ENCODE data around the gene ACTN4.
A peak's percentile ranks its signal among the peaks of the same experiment; 100 is the strongest.

Gene ACTN4

DNA sequence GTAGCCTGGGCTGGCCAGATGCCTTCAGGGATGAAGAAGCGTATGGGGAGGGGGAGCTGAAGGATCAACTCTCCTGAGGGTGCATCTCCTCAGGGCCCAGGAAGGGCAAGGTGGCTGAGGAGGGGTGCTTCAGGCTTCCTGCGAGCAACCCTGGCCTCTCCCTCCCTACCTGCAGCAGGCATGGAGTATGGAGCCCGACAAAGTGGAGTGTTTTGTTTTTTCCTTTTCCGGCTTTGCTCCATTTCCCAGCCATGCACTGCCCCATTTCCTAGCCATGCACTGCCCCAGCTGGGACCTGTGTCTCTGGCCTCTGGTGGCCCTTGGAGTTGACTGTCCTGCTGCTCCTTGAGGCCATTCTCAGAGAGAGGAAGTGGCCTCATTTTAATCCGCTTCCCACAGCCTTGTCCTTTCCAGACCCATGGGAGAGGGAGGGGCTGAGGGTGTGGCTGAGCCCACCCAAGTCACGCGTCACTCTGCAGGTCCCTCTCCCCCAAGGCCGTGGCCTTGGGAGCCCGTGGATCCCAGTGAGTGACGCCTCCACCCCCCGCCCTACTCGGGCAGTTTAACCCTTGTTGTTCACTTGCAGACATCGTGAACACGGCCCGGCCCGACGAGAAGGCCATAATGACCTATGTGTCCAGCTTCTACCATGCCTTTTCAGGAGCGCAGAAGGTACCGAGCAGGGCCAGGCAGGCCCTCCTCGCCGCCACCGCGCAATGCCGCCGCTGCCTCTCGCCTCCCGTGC is 62.4 kb downstream of the ACTN4 start:
- no peak for DNase-seq (ENCODE audit: low read depth)

DNA sequence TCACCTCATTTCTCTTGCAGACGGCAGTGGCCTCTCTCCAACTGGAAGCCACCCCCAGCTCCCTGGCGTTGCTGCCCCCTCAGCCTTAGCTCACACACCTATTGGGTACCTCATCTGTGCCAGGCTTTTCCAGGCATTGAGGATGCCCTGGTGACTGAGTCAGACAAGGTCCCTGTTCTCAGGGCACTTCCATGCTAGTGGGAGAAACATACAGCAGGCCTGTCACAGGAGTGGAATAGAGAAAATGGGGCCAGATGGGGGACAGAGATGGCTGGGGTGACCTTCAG is 62.9 kb downstream of the ACTN4 start:
- no peak for DNase-seq (ENCODE audit: low read depth)

DNA sequence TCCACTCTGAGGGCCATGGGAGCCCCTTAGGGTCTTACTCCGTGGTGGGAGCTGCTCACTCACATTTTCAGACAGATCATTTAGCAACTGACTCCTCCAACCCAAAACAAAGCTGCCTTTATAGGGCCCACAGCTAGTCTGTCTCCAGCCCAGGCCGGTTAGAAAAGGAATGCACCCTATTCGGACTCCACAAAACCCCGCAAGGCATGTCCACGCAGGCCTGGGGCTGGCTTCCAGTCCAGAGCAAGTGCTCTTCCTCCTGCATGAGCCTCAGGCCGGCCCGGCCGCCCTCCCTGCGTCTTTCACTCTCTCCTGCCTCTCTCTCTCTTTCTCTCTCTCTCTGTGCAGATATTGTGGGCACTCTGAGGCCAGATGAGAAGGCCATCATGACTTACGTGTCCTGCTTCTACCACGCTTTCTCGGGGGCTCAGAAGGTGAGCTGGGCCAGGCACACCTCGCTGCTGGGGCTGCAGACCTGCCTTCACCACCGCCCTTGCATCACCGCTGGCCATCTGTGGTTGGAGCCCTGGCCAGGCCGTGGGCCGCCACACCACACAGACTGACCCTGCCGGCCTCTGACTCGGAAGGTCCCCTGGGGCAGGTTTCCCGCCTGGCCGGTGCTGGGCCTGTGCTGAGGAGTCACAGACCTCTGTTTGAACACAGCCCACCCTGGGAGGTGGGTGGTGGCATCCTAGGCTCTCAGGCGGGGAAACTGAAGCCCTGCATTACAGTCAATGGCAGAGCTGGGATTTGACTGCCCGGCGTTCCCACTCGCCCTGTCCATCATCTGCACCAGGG is 63.7 kb downstream of the ACTN4 start:
- peak; percentile 53 for DNase-seq (ENCODE audit: low read depth)

DNA sequence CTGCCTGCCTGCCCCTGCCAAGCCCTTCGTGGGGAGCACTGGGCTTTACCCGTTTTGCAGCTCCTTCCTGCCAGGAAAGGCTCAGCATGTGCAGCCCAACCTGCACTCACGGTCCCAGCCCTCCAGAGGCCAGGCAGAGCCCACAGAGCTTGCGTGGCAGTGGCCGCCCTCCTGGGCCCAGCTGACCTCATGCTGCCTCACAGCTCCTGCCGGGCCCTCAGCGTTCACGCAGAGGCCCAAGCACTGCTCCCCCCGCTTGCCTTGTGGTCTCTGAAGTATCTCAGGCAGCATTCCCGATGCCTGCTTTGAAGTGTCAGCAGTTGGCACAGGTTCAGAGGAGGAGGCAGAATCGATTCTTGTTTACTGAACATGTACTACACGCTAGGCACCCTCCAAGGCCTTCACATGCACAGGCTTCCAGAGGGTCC is 64.3 kb downstream of the ACTN4 start:
- DNase-seq (ENCODE audit: low read depth), result peak; percentile 89

DNA sequence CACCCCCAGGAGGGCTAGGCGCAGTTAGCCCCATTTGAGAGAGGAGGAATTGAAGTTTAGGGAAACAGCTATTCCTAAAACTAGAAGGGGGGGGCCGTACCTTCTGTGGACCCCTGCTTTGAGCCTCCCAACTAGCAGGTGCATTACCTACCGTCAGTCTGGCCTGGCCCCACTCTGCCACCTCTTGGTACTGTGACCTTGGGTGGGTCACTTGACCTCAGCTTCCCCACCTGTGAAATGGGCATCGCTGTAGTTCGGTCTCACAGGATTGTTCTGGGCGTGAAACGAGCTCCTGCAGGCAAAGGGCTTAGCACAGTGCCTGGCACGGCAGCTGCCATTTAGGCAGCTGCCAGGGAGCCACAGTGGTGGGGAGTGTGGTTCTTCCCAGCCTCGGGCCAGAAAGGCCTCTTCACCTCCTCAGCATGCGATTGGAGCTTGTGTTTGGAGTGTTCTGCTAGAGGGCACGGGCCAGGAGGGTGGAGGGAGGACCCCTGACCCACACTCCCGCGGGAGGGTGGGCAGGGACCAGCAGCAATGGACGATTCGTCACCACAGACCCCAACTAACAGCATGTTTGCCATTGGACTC is 64.8 kb downstream of the ACTN4 start:
- no peak for DNase-seq (ENCODE audit: low read depth)

DNA sequence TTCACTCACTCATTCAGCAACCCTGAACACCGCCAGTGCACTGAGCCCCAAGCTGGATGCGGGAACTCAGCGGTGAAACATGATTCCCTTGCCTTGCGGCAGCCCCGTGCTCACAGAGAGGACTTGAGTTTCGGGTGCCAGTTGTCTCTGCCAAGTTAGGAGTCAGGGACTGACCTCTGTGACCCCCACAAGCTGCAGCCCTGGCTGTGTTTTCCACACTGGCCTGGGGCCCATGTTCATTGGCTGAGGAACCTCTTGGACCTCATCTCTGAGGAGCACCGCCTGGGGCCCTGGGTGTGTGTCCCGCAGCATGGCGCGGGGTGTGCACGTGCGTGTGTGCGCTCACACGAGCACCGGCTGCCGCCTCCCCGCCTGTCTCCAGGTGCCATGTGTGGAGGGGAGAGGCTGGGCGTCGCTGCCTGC is 65.8 kb downstream of the ACTN4 start:
- peak; percentile 73 for DNase-seq (ENCODE audit: low read depth)

DNA sequence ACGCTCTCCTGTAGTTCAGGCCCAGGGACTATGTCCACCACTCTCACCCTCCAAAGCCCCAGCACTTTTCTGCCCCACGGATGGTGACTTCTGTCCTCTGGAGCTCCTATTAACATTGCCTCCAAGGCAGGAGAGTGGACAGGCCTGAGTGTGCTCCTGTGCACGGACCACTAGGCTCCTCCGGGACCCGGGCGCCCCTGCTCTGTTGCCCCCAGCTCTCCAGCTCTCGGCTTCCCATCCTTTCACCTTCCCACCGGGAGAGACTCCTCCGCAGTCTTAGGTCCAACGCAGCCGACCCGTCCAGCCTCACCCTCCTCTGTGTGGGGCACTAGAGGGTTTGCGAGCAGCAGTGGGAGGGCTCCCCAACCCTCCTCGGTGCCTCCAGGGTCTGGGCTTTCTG is 66.4 kb downstream of the ACTN4 start:
- no peak for DNase-seq (ENCODE audit: low read depth)

DNA sequence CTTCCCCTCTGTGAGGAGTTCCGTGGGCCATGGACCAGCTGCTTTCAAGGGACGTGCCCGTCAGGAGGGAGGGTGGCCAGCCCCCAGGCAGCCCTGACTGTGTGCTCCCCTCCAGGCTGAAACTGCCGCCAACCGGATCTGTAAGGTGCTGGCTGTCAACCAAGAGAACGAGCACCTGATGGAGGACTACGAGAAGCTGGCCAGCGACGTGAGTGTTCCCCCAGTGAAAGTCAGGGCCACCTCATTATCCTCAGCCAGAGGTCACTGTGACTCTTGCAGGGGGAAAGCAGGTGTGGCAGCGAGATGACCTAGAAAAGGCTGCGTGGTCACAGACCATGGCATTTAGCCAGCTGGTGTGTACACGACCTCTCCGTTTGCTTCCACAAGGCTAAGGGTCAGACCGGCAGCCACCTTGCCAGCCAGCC is 66.9 kb downstream of the ACTN4 start:
- DNase-seq (ENCODE audit: low read depth), result no peak

DNA sequence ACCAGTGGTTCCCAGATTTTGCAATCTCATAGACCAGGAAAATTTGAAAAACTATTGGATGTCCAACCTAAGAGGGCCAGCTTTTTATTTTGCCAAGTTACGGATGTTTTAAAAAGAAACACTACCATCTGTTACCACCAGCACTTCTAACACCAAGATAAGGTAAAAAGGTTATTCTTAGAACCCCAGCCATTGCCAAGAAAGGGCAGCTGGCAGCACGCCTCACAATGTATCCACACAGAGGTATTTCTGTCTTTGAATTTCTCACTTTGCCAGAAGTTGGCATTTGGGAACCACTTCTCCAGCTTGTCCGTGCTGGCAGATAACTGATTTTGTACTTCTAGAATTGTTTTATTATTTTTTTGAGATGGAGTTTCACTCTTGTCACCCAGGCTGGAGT is 68.1 kb downstream of the ACTN4 start:
- DNase-seq (ENCODE audit: low read depth), result no peak

DNA sequence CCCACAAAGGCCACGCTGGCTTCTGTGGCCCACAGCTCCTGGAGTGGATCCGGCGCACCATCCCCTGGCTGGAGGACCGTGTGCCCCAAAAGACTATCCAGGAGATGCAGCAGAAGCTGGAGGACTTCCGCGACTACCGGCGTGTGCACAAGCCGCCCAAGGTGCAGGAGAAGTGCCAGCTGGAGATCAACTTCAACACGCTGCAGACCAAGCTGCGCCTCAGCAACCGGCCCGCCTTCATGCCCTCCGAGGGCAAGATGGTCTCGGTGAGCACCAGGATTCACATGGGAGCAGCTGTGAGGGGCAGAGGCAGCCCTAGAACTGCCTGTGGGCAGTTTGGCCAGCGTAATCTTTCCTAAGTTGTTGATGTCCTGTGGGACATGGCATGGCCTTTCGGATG is 69.6 kb downstream of the ACTN4 start:
- no peak for DNase-seq (ENCODE audit: low read depth)

DNA sequence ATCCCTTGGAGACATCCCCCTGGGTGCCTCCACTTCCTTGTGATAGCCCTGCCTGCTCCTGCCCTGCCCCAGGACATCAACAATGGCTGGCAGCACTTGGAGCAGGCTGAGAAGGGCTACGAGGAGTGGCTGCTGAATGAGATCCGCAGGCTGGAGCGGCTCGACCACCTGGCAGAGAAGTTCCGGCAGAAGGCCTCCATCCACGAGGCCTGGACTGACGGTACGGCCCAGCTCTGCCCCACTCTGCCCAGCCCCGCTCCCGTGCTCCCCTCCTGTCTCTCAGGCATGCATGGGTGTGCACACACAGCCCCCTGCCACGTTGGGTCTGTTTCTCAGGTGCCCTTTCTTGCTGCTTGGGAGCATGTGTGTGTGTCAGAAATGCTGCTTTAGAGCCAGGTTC is 70.4 kb downstream of the ACTN4 start:
- DNase-seq (ENCODE audit: low read depth), result no peak

DNA sequence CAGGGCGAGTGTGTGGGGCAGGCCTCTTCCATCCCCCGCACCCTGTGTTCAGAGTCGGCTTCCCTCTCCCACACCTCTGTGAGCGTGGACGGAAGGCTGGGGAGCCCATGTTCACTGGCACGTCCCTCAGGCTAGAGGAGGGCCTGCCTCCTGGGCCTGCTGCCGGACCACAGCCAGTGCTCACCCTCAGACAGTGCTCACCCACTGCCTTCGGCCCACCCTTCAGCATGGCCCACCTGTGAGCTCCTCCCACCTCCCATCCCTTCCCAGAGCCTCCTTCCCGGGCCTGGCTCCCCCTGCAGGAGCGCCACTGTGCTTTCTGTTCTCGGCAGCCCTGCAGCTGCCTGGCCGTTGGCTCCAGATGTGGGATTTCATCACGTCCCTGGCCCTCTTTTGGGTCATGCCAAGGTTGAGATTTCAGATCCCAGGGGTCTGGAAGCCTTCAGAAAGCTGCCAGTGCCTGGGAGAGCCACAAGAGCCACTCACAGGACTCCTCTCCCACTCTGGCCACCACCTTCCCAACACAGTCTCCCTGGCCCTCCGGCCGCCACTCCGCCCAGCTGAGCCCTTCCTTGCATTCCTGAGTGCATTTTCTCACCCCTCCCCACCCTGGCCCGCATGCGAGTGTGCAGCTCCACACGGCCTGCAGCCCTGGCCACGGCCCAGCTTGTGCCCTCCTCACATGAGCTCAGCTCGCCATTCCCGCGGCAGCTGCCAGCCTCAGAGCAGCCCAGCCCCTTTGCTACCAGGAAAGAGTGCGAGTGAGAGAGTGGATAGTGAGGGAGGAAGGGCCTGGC is 71.5 kb downstream of the ACTN4 start:
- peak; percentile 86 for DNase-seq (ENCODE audit: low read depth)

DNA sequence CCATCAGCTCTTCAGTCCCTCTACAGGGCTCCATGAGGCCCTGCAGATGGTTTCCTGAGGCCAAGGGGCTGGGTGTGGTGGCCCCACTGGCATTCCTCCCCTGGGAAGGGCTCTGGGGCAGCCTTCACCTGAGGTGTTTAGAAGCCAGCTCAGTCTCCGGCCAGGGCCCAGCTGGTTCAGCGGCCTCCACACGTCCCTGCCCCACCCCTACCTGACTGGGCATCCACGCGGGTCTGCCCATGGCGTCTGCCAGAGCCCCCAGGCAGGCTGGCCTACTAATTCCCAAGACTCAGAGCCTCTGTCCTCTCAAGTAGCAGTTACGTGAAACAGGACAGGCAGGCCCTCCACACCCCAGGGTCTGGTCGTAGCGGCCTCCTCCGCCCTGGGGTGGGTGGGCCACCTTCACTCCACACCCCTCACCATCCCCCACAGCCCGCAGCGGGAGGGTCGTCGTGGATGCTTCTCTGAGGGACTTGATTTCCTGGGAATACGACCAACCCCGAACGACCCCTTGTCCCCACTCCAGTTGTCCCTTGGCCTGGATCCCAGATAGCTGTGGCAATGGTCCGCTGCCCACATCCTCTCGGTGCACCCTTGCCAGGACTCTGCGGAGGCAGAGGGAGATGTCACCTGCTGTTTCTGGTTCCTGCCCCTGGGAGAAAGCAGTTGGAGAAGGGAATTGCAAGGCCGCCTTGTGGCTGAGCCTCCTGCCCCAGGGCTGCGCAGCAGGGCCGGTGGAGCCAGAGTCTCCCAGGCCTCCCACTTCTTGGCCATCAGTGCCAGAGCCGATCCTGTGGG is 72.5 kb downstream of the ACTN4 start:
- DNase-seq (ENCODE audit: low read depth), result no peak

DNA sequence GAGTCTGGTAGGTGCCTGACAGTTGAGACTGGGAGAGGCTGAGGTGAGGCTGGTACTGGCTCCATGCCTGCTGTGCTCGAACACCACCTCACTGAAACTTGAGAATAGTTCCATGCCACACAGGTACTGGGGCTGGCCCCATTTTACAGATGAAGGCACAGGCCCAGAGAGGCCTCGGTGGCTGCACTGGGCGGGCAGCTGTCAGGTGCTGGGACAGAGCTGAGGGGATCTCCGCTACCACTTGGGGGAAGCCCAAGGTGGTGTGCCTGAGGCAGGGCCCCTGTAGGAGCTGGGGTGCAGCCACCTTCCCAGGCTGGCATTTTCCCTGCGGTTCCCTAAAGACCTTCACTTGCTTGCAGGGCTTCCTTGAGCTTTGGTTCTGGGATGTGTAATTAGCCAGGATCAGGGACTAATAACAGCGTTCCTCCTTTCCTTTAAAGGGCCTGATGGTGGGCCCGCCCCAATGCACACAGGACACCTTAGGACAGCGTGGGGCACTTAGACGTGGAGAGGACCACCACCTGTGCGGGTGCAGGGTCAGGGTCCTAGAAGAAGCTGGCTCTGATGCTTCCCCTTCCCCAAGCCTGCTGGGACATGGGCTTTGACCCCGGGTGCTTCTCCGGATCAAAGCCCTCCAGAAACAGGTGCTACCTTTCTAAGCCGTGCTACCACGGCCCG is 73.2 kb downstream of the ACTN4 start:
- no peak for DNase-seq (ENCODE audit: low read depth)

DNA sequence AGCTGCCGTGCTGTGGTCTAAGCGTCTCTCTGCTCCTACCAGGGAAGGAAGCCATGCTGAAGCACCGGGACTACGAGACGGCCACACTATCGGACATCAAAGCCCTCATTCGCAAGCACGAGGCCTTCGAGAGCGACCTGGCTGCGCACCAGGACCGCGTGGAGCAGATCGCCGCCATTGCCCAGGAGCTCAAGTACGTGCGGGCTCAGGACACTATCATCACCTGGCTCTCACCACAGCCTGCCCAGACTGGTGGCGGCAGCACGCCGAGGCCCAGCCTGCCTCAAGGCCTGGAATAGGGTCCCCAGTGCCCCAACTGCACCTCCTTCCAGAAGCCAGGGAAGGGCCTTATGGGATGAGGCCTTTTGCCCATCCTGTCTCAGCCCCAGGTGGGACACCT is 74.0 kb downstream of the ACTN4 start:
- no peak for DNase-seq (ENCODE audit: low read depth)

DNA sequence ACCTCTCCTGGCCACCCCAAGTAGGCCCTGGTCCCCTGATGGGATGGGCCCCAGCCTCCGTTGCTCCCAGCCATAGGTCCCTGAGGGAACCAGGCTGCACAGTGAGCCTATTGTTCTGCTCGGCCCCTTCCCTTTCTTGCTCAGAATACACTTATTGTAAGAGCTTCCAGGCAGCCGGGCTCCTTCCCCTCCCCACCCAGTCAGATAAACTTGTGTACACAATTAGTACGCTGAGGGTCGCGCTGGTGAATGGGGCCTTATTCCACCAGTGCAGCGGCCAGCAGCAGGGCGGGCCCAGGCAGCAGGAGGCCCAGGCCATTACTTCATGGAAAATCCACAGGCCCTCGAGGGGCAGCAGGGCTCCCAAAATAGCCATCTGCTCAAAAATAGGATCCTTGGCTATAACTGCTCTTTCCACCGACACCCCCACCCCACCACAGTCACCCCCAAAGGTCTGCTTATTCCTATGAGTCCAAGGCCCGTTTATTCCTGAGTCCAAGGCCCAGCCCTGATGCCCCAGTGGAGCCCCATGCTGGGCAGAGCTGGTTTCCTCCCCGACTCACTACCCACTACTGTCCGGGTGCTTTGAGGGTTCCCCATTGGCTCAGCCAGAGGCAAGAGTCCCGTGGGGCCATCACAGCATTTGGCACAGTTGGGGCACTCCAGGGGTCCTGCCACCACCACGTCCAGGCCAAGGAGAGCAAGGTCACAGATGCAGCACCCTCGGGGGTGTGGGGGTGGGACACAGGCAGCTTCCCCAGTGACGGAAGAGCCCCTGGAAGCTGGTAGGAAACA is 74.7 kb downstream of the ACTN4 start:
- DNase-seq (ENCODE audit: low read depth), result no peak

DNA sequence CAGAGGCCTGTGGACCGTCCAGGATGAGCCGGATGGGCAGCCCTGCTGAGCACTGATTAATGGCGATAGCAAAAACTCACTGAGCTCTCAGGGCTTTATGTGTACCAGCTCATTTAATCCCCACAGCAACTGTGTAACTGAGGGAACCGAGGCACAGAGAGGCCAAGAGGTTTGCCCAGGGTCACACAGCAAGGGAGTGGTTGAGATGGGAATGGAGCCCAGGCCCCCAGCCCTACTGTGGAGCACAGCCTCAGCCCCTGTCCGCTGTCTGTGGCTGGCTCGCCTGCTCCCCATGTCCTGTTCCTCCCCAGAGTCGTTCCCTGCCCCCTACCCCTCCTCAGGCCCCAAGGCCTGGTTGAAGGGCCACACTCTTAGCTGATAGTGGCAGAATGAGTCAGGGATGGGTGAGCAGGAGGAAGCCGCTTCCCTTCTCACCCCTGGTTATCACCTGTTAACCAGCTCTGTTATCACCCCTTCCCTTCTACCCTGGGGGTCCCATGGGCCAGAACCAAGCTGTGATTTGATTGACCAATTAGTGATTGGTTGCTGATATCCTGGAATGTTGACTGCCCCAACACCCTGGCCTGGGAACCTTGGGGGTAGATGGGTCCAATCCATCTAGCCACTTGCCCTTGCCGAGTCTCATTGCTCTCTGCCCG is 75.6 kb downstream of the ACTN4 start:
- DNase-seq (ENCODE audit: low read depth), result no peak

DNA sequence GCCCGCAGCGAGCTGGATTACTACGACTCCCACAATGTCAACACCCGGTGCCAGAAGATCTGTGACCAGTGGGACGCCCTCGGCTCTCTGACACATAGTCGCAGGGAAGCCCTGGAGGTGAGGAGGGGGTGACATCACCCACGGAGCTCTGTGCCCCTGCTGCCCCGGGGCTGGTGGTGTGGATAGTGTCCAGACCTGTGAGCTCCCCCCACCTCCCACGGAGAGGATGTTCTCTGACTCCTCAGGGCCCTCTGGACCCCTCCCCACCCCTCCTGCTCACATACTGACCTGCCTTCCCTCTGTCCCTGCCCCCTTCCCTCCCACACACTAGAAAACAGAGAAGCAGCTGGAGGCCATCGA is 76.1 kb downstream of the ACTN4 start:
- no peak for DNase-seq (ENCODE audit: low read depth)

DNA sequence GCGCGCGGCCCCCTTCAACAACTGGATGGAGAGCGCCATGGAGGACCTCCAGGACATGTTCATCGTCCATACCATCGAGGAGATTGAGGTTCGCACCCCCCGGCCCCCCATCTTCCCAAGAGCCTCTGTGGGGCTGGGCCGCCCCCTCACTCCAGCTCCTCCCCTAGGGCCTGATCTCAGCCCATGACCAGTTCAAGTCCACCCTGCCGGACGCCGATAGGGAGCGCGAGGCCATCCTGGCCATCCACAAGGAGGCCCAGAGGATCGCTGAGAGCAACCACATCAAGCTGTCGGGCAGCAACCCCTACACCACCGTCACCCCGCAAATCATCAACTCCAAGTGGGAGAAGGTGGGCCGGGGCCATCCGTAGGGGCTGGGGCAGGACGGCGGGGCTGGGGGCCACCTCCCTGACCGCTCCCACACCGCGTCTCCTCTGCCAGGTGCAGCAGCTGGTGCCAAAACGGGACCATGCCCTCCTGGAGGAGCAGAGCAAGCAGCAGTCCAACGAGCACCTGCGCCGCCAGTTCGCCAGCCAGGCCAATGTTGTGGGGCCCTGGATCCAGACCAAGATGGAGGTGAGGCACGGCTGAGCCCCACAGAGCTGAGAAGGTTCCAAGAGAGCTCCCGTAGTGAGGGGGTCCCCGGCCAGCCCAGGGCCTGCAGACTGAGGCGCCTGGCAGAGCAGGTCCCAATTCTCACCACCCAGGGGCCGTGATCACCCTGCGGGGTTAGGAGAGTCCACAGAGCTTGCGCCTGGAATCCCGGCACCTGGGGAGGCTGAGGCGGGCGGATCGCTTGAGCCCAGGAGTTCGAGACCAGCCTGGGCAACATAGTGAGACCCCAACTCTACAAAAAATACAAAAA is 76.8 kb downstream of the ACTN4 start:
- DNase-seq (ENCODE audit: low read depth), result no peak

All from fibroblast of gingiva (primary cell).